ENCODE data around the gene NUDT16.

DNA sequence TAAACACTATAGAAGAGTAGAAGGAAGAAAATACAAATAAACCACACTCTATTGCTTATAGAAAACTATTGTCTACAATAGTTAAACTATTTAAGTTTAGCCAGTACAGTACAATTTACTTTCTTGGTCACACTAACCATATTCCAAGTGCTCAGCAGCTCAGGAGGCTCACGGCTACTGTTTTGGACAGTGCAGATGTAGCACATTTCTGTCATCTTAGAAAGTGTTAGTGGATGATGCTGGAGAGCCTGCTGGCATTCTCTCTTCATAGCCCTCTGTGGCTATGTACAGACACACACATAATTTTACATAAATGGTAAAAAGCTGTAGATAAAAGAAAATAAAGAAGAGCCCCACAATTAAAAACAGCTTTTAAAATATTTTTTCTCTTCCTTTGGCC is 23.8 kb downstream of the NUDT16 start:
- TF ChIP-seq CTCF (IDR thresholded peaks at IDR 0.05) (no peak), POLR2A (IDR thresholded peaks at IDR 0.05) (no peak)
